Activated naive CD8-positive, alpha-beta T cell treated with anti-CD3 and anti-CD28 coated beads for 36 hours (primary cell): ENCODE measurements around the gene RMND5A. TPM values are rescaled to one million over a fixed set of nuclear protein-coding genes. Genes with fewer than 3 reads are reported as not detected.

Experiments used
- DNase-seq: peaks from one replicate; pipeline ENCODE4 v3.0.0; 2021
- H3K27ac Mint-ChIP-seq: one replicate; pipeline ENCODE4 v1.8.0; 2022; ENCODE audit warnings: mild to moderate bottlenecking, moderate library complexity, mixed read lengths
- H3K27me3 Mint-ChIP-seq: one replicate; pipeline ENCODE4 v1.8.0; 2022; ENCODE audit warnings: mild to moderate bottlenecking, mixed read lengths
- H3K36me3 Mint-ChIP-seq: one replicate; pipeline ENCODE4 v1.8.0; 2021; ENCODE audit warnings: mild to moderate bottlenecking, mixed read lengths
- H3K4me1 Mint-ChIP-seq: one replicate; pipeline ENCODE4 v1.8.0; 2021; ENCODE audit warnings: mixed read lengths
- H3K4me3 Mint-ChIP-seq: one replicate; pipeline ENCODE4 v1.8.0; 2022; ENCODE audit warnings: mild to moderate bottlenecking, moderate library complexity, mixed read lengths
- H3K9me3 Mint-ChIP-seq: one replicate; pipeline ENCODE4 v1.8.0; 2022; ENCODE audit warnings: mixed read lengths
- total RNA-seq, 2 experiments: library from RNA; stranded (reverse); gene quantifications; one replicate each; pipeline ENCODE4 v1.2.3, GENCODE V29; 2021

The RMND5A gene
- total RNA-seq, 2 experiments from 2014 or later = 63.4 to 65.9 TPM

GRCh38 chr2:86769838-86770237, 49.7 kb downstream of the RMND5A start:
- Mint-ChIP-seq H3K27ac (no peak overlapping the region), H3K27me3 (no peaks in the 10 kb centered on the region)

GRCh38 chr2:86770816-86771301, 50.8 kb downstream of the RMND5A start:
- Mint-ChIP-seq H3K4me3 (no peak overlapping the region), H3K9me3 (no peaks in the 10 kb centered on the region), H3K36me3 (peaks cover 24% of the 10 kb centered on the region), H3K27me3 (no peaks in the 10 kb centered on the region), H3K27ac (no peak overlapping the region), H3K4me1 (peaks cover 18% of the 10 kb centered on the region)
- no peak for DNase-seq

More at GRCh38 chr2:86769838-86770237, 49.7 kb downstream of the RMND5A start:
- no peak for DNase-seq
- Mint-ChIP-seq H3K4me1 (peaks cover 18% of the 10 kb centered on the region), H3K36me3 (peaks cover 27% of the 10 kb centered on the region), H3K4me3 (no peak overlapping the region), H3K9me3 (no peaks in the 10 kb centered on the region)

GRCh38 chr2:86772611-86773010, 52.5 kb downstream of the RMND5A start:
- H3K4me1 Mint-ChIP-seq = peaks cover 18% of the 10 kb centered on the region
- peaks cover 24% of the 10 kb centered on the region for H3K36me3 Mint-ChIP-seq
- no peak overlapping the region for H3K27ac Mint-ChIP-seq
- H3K9me3 Mint-ChIP-seq = no peaks in the 10 kb centered on the region
- DNase-seq = no peak
- H3K27me3 Mint-ChIP-seq = no peaks in the 10 kb centered on the region
- no peak overlapping the region for H3K4me3 Mint-ChIP-seq

- Mint-ChIP-seq H3K4me1 (peaks cover 18% of the 10 kb centered on the region), H3K4me3 (no peak overlapping the region), H3K9me3 (no peaks in the 10 kb centered on the region), H3K27ac (no peak overlapping the region), H3K36me3 (peaks cover 24% of the 10 kb centered on the region), H3K27me3 (no peaks in the 10 kb centered on the region)
- no peak for DNase-seq
These were observed 54.8 kb downstream of the RMND5A start for GRCh38 chr2:86774862-86775261.

- no peak overlapping the region for H3K27ac Mint-ChIP-seq
- H3K4me1 Mint-ChIP-seq = peaks cover 17% of the 10 kb centered on the region
- H3K36me3 Mint-ChIP-seq = peaks cover 24% of the 10 kb centered on the region
- H3K9me3 Mint-ChIP-seq = no peaks in the 10 kb centered on the region
- DNase-seq = no peak
- H3K4me3 Mint-ChIP-seq = no peak overlapping the region
- no peaks in the 10 kb centered on the region for H3K27me3 Mint-ChIP-seq
These were observed 55.2 kb downstream of the RMND5A start for GRCh38 chr2:86775338-86775737.

- H3K9me3 Mint-ChIP-seq = no peaks in the 10 kb centered on the region
- peaks cover 17% of the 10 kb centered on the region for H3K4me1 Mint-ChIP-seq
- H3K27me3 Mint-ChIP-seq = no peaks in the 10 kb centered on the region
- peaks cover 21% of the 10 kb centered on the region for H3K36me3 Mint-ChIP-seq
- H3K27ac Mint-ChIP-seq = no peak overlapping the region
- H3K4me3 Mint-ChIP-seq = no peak overlapping the region
- no peak for DNase-seq
These were observed 56.4 kb downstream of the RMND5A start for GRCh38 chr2:86776532-86776931.

GRCh38 chr2:86778957-86779356, 58.9 kb downstream of the RMND5A start:
- Mint-ChIP-seq H3K27ac (no peak overlapping the region), H3K36me3 (peaks cover 9% of the 10 kb centered on the region), H3K4me1 (peaks cover 35% of the 10 kb centered on the region), H3K27me3 (no peaks in the 10 kb centered on the region), H3K9me3 (no peaks in the 10 kb centered on the region), H3K4me3 (no peak overlapping the region)
- no peak for DNase-seq

- Mint-ChIP-seq H3K9me3 (no peaks in the 10 kb centered on the region), H3K4me3 (no peak overlapping the region), H3K27me3 (no peaks in the 10 kb centered on the region), H3K36me3 (peaks cover 14% of the 10 kb centered on the region), H3K4me1 (peaks cover 40% of the 10 kb centered on the region), H3K27ac (no peak overlapping the region)
- no peak for DNase-seq
These were observed 59.9 kb downstream of the RMND5A start for GRCh38 chr2:86779971-86780370.

GRCh38 chr2:86781363-86781762, 61.3 kb downstream of the RMND5A start:
- Mint-ChIP-seq H3K36me3 (peaks cover 27% of the 10 kb centered on the region), H3K4me1 (peaks cover 50% of the 10 kb centered on the region), H3K9me3 (no peaks in the 10 kb centered on the region), H3K27me3 (no peaks in the 10 kb centered on the region), H3K27ac (peak overlapping the region; percentile 57), H3K4me3 (no peak overlapping the region)
- no peak for DNase-seq

GRCh38 chr2:86782748-86783147, 62.7 kb downstream of the RMND5A start:
- peak overlapping the region; percentile 57 for H3K27ac Mint-ChIP-seq
- H3K27me3 Mint-ChIP-seq = peaks cover 3% of the 10 kb centered on the region
- no peak for DNase-seq
- H3K4me3 Mint-ChIP-seq = no peak overlapping the region
- peaks cover 39% of the 10 kb centered on the region for H3K36me3 Mint-ChIP-seq
- H3K9me3 Mint-ChIP-seq = no peaks in the 10 kb centered on the region
- peaks cover 59% of the 10 kb centered on the region for H3K4me1 Mint-ChIP-seq

GRCh38 chr2:86783615-86784339, 63.7 kb downstream of the RMND5A start:
- Mint-ChIP-seq H3K9me3 (no peaks in the 10 kb centered on the region), H3K4me3 (peak overlapping the region; percentile 51), H3K27me3 (peaks cover 5% of the 10 kb centered on the region), H3K36me3 (peaks cover 50% of the 10 kb centered on the region), H3K27ac (peak overlapping the region; percentile 100), H3K4me1 (peaks cover 68% of the 10 kb centered on the region)
- peak; percentile 48 for DNase-seq

- Mint-ChIP-seq H3K9me3 (no peaks in the 10 kb centered on the region), H3K27ac (peak overlapping the region; percentile 100), H3K27me3 (peaks cover 5% of the 10 kb centered on the region), H3K36me3 (peaks cover 62% of the 10 kb centered on the region), H3K4me1 (peaks cover 68% of the 10 kb centered on the region), H3K4me3 (peak overlapping the region; percentile 91)
- DNase-seq = peak; percentile 87
These were observed 65.4 kb downstream of the RMND5A start for GRCh38 chr2:86785456-86785855.

- Mint-ChIP-seq H3K27ac (peak overlapping the region; percentile 100), H3K4me3 (peak overlapping the region; percentile 91), H3K36me3 (peaks cover 62% of the 10 kb centered on the region), H3K4me1 (peaks cover 70% of the 10 kb centered on the region), H3K9me3 (no peaks in the 10 kb centered on the region), H3K27me3 (peaks cover 5% of the 10 kb centered on the region)
- DNase-seq = peak; percentile 75
These were observed 66.0 kb downstream of the RMND5A start for GRCh38 chr2:86786001-86786536.

GRCh38 chr2:86787736-86788135, 67.6 kb downstream of the RMND5A start:
- H3K27ac Mint-ChIP-seq = peak overlapping the region; percentile 100
- peaks cover 66% of the 10 kb centered on the region for H3K4me1 Mint-ChIP-seq
- H3K9me3 Mint-ChIP-seq = no peaks in the 10 kb centered on the region
- peaks cover 62% of the 10 kb centered on the region for H3K36me3 Mint-ChIP-seq
- peaks cover 5% of the 10 kb centered on the region for H3K27me3 Mint-ChIP-seq
- peak; percentile 48 for DNase-seq
- H3K4me3 Mint-ChIP-seq = peak overlapping the region; percentile 91

- Mint-ChIP-seq H3K9me3 (no peaks in the 10 kb centered on the region), H3K4me1 (peaks cover 65% of the 10 kb centered on the region), H3K4me3 (peak overlapping the region; percentile 91), H3K36me3 (peaks cover 62% of the 10 kb centered on the region), H3K27me3 (peaks cover 5% of the 10 kb centered on the region), H3K27ac (peak overlapping the region; percentile 100)
- DNase-seq = no peak
These were observed 68.1 kb downstream of the RMND5A start for GRCh38 chr2:86788165-86788564.
